T-helper 2 cell treated with Interferon-gamma antibody and Interleukin-4, amounts not matched to agents 5 μg/mL and 100 μg/mL, for 36 hours (primary cell): ENCODE data around the gene CDH23.
A peak's percentile ranks its signal among the peaks of the same experiment; 100 is the strongest.
"Not testable (repeated sequence)": the region's sequence is repeated elsewhere in the genome, so short reads cannot be mapped to it uniquely, and the experiment has no call there.

Experiments
- DNase-seq: peaks from one replicate; pipeline ENCODE4 v3.0.0; 2021; ENCODE audit warnings: low spot score
- H3K27ac Mint-ChIP-seq: one replicate; pipeline ENCODE4 v1.8.0; 2021; ENCODE audit warnings: mild to moderate bottlenecking, mixed read lengths
- H3K27me3 Mint-ChIP-seq: one replicate; pipeline ENCODE4 v1.8.0; 2021; ENCODE audit warnings: low read depth, mixed read lengths
- H3K36me3 Mint-ChIP-seq: one replicate; pipeline ENCODE4 v1.8.0; 2021; ENCODE audit warnings: low read depth, mixed read lengths
- H3K4me1 Mint-ChIP-seq: one replicate; pipeline ENCODE4 v1.8.0; 2021; ENCODE audit warnings: low read depth, mixed read lengths
- H3K4me3 Mint-ChIP-seq: one replicate; pipeline ENCODE4 v1.8.0; 2022; ENCODE audit warnings: mild to moderate bottlenecking, moderate library complexity, mixed read lengths
- H3K9me3 Mint-ChIP-seq: one replicate; pipeline ENCODE4 v1.8.0; 2021; ENCODE audit warnings: mixed read lengths

CDH23 gene

DNA sequence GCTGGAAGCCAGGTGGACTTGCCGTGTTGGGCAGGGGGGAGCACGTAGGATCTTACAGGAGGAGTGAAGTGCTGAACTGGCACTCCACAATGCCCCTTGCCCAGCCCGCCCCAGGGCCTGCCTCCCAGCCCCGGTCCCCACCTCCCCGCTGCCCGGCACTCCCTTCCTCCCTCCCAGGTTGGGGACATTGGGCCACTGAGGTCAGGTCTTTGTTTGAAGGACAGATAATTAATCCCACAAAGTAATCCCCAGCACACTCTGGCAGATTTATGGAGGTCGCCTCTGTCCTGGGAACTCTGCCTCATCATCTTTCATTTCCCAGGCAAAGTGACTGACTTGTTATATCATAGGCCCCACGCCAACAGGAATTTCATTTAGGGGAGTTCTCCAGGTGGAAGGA is 200.0 kb downstream of the CDH23 start:
- peaks cover 3% of the 10 kb centered on the region for H3K27me3 Mint-ChIP-seq
- H3K9me3 Mint-ChIP-seq = no peaks in the 10 kb centered on the region
- no peaks in the 10 kb centered on the region for H3K4me1 Mint-ChIP-seq

DNA sequence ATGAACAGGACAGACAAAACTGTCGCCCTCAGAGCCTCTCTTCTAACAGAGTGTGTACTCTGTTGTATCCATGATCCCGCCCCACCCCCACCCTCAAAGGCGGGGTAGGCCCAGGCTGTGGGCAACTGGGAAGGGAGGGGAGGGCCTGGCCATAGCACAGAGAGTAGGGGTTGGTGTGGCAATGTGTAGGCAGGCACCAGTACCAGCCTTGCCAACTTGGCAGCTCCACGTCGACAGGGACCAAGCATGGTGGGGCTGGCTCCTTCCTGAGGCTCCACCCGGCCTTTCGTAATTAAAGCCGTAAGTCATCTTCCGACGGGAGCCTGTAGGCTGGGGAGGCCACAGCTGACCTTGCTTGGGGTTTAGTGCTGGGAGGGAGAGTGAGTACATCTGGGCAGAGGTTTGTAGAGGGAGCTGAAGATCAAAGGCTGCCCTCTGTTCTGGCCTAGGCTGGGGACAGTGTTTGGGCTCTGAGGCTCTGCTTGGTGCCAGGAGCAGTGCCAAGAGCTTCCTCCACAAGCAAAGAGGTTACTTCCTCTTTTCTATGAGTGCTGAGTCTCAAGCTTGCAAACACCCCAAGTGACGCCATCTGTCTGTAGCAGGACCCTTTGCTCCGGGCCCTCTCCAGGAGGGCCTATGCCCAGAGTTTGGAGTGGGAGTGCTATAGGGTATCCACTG is 201.2 kb downstream of the CDH23 start:
- H3K9me3 Mint-ChIP-seq = no peaks in the 10 kb centered on the region
- H3K27ac Mint-ChIP-seq = no peak overlapping the region
- no peaks in the 10 kb centered on the region for H3K36me3 Mint-ChIP-seq
- DNase-seq = no peak
- no peaks in the 10 kb centered on the region for H3K4me1 Mint-ChIP-seq
- no peaks in the 10 kb centered on the region for H3K27me3 Mint-ChIP-seq
- H3K4me3 Mint-ChIP-seq = no peak overlapping the region

More for the DNA sequence above, 200.0 kb downstream of the CDH23 start:
- Mint-ChIP-seq H3K36me3 (no peaks in the 10 kb centered on the region), H3K27ac (no peak overlapping the region), H3K4me3 (no peak overlapping the region)
- no peak for DNase-seq

- Mint-ChIP-seq H3K36me3 (no peaks in the 10 kb centered on the region), H3K4me1 (no peaks in the 10 kb centered on the region), H3K27me3 (no peaks in the 10 kb centered on the region), H3K27ac (no peak overlapping the region), H3K4me3 (no peak overlapping the region), H3K9me3 (no peaks in the 10 kb centered on the region)
- DNase-seq = no peak
Observed at GRCh38 chr10:71598621-71599055, 201.9 kb downstream of the CDH23 start.

GRCh38 chr10:71599518-71599917 is 202.8 kb downstream of the CDH23 start:
- Mint-ChIP-seq H3K9me3 (no peaks in the 10 kb centered on the region), H3K4me1 (no peaks in the 10 kb centered on the region), H3K27ac (no peak overlapping the region), H3K36me3 (no peaks in the 10 kb centered on the region), H3K4me3 (no peak overlapping the region), H3K27me3 (no peaks in the 10 kb centered on the region)
- DNase-seq = no peak

DNA sequence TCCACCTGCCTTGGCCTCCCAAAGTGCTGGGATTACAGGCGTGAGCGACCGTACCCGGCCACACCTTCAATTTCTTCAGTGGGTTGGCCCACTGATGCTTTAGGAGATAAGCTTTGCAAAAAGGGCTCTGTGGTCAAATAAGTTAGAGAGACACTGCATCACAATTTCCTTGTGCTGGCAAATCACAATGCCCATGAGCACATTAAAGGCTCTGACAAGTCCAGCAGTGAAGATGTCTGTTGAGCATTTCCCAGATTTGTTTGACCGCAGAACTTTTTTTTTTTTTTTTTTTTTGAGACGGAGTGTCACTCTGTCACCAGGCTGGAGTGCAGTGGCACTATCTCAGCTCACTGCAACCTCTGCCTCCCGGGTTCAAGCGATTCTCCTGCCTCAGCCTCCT is 203.5 kb downstream of the CDH23 start:
- not testable (repeated sequence) for H3K4me1 Mint-ChIP-seq, DNase-seq, H3K9me3 Mint-ChIP-seq, H3K4me3 Mint-ChIP-seq, H3K27me3 Mint-ChIP-seq, H3K36me3 Mint-ChIP-seq, H3K27ac Mint-ChIP-seq

GRCh38 chr10:71600849-71601248 is 204.1 kb downstream of the CDH23 start:
- Mint-ChIP-seq H3K4me1 (peaks cover 2% of the 10 kb centered on the region), H3K36me3 (no peaks in the 10 kb centered on the region), H3K9me3 (no peaks in the 10 kb centered on the region), H3K27ac (no peak overlapping the region), H3K4me3 (no peak overlapping the region), H3K27me3 (no peaks in the 10 kb centered on the region)
- peak; percentile 25 for DNase-seq

DNA sequence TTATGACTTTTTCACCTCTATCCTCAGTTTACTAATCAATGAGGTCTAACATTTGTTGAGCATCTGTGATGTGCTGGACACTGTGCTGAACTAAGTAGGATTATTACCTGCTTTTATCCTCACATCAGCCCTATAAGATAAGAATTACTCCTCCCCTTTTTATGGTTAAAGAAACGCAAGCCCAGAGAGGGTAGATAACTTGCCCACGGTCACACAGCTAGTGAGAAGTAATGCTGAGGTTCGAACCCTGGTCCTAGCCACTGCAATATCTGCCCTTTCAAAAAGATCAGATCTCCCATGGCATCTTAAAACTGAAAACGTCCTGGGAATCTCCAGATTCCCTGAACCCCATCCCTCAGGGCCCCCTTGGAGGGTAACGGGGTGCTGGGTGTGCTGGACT is 204.6 kb downstream of the CDH23 start:
- no peak overlapping the region for H3K27ac Mint-ChIP-seq
- peaks cover 2% of the 10 kb centered on the region for H3K4me1 Mint-ChIP-seq
- no peak for DNase-seq
- H3K27me3 Mint-ChIP-seq = no peaks in the 10 kb centered on the region
- no peaks in the 10 kb centered on the region for H3K36me3 Mint-ChIP-seq
- no peaks in the 10 kb centered on the region for H3K9me3 Mint-ChIP-seq
- H3K4me3 Mint-ChIP-seq = no peak overlapping the region

GRCh38 chr10:71603150-71603549 is 206.4 kb downstream of the CDH23 start:
- peaks cover 2% of the 10 kb centered on the region for H3K4me1 Mint-ChIP-seq
- no peaks in the 10 kb centered on the region for H3K9me3 Mint-ChIP-seq
- H3K27ac Mint-ChIP-seq = no peak overlapping the region
- no peaks in the 10 kb centered on the region for H3K27me3 Mint-ChIP-seq
- no peak overlapping the region for H3K4me3 Mint-ChIP-seq
- no peaks in the 10 kb centered on the region for H3K36me3 Mint-ChIP-seq
- DNase-seq = no peak

DNA sequence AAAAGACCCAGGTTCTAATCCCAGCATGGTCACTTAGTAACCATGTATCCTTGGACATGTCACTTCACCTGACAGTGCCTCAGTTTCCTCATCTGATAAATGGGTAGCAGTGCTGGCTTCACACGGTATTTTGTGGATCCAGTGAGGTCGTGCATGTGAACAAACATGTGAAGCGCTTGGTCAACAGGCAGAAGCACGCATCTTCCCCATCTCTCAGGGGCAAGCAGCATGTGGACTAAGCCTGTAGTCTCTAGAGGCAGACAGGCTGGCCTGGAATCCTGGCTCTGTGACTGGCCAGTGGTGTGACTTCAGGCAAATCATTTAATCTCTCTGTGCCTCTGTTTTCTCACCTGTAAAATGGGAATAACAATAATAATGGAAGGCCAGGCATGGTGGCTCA is 207.0 kb downstream of the CDH23 start:
- no peaks in the 10 kb centered on the region for H3K36me3 Mint-ChIP-seq
- H3K27ac Mint-ChIP-seq = no peak overlapping the region
- H3K4me1 Mint-ChIP-seq = peaks cover 2% of the 10 kb centered on the region
- no peak overlapping the region for H3K4me3 Mint-ChIP-seq
- no peaks in the 10 kb centered on the region for H3K27me3 Mint-ChIP-seq
- no peaks in the 10 kb centered on the region for H3K9me3 Mint-ChIP-seq
- DNase-seq = no peak

- no peak overlapping the region for H3K4me3 Mint-ChIP-seq
- peaks cover 4% of the 10 kb centered on the region for H3K4me1 Mint-ChIP-seq
- peak; percentile 9 for DNase-seq
- H3K27me3 Mint-ChIP-seq = no peaks in the 10 kb centered on the region
- H3K27ac Mint-ChIP-seq = no peak overlapping the region
- no peaks in the 10 kb centered on the region for H3K9me3 Mint-ChIP-seq
- H3K36me3 Mint-ChIP-seq = no peaks in the 10 kb centered on the region
Observed at GRCh38 chr10:71604324-71605018, 207.8 kb downstream of the CDH23 start.

GRCh38 chr10:71605263-71605962 is 208.7 kb downstream of the CDH23 start:
- Mint-ChIP-seq H3K27ac (no peak overlapping the region), H3K9me3 (no peaks in the 10 kb centered on the region), H3K4me1 (peaks cover 4% of the 10 kb centered on the region), H3K4me3 (no peak overlapping the region), H3K27me3 (no peaks in the 10 kb centered on the region), H3K36me3 (no peaks in the 10 kb centered on the region)
- peak; percentile 38 for DNase-seq

DNA sequence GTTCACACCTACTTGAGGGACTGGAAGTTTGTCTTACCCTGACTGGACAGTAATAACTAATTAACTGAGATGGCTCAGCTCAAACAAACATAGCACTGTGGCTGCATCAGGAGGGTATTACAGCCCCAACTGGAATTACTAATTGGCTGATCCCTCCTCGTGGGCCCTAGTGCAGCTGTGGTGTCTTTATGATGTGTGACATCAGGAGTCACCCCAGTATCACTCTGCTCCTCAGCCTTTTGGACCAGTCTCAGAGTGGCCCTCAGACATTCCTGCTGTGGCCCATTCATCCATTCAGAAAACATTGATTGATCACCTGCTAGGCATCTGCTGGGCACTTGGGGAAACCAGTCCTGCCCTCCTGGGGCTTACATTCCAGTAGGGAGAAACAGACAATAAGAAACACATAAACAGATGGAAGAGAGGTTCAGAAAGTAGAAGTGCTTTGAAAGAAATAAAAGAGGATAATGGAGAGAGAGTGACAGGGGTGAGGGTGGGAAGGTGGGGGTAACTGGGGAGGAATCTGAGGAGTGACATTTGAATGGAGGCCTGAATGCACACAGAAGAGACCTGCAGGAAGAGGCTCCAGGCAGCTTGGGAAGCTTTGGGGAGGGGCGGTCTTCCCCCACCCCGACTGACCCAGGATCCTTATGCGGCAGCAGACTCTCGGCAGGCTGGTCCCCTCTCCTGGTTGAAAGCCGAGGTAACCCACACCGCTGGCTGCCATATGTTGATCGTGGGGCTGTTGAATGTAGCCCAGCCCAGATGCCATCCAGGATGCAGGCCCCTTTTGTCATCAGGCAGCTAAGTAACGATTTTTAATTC is 209.7 kb downstream of the CDH23 start:
- no peaks in the 10 kb centered on the region for H3K9me3 Mint-ChIP-seq
- H3K36me3 Mint-ChIP-seq = no peaks in the 10 kb centered on the region
- DNase-seq = no peak
- peaks cover 4% of the 10 kb centered on the region for H3K4me1 Mint-ChIP-seq
- no peak overlapping the region for H3K27ac Mint-ChIP-seq
- no peaks in the 10 kb centered on the region for H3K27me3 Mint-ChIP-seq
- no peak overlapping the region for H3K4me3 Mint-ChIP-seq

DNA sequence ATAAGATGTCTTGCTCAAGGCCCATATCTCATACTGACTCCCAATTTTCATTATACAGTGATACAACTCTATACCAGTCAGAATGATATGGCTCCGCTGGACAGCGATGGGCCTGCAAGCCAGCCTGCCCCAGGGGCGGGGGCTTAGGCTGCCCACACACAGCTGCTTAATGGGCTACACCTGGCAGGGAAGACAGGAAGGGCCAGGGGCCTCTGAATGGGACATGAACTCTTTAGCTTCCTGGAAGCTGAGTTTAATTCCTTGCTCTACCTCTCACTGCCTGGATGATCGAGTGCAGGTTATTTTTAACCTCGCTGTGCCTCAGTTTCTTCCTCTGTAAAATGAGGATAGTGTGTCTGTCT is 210.3 kb downstream of the CDH23 start:
- no peaks in the 10 kb centered on the region for H3K9me3 Mint-ChIP-seq
- no peaks in the 10 kb centered on the region for H3K36me3 Mint-ChIP-seq
- no peak for DNase-seq
- H3K4me3 Mint-ChIP-seq = no peak overlapping the region
- no peaks in the 10 kb centered on the region for H3K27me3 Mint-ChIP-seq
- H3K4me1 Mint-ChIP-seq = peaks cover 4% of the 10 kb centered on the region
- H3K27ac Mint-ChIP-seq = no peak overlapping the region
